NCI-H82 treated with DMSO at 0.1 percent for 48 hours (cell line): ENCODE data around the gene NPC1L1.

Experiments used
- DNase-seq: peaks from one replicate; lab custom pipeline; 2025; ENCODE audit not compliant: unreplicated experiment; lab: John Stamatoyannopoulos, UW

The NPC1L1 gene

GRCh38 chr7:44538093-44538797, 2.9 kb downstream of the NPC1L1 start:
- no peak for DNase-seq

GRCh38 chr7:44537442-44537841, 3.7 kb downstream of the NPC1L1 start:
- no peak for DNase-seq

DNA sequence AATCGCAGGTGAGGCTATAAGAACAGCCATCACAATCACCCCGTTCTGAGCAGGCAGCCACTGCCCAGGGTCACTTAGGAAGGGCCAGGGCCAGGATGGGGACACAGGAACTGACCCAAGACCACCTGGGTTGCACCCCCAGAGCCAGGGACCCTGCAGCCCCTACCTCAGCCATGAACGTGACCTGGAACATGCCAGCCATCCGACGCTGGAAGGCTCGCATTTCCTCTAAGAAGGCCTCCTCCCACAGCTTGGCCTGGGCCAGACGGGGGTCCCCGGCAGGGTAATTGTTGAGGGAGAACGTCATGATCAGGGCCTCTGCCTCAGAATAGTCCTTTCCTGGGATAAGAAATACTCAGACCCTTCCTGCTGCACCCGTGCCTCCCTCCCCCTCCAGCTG, 5.0 kb downstream of the NPC1L1 start:
- no peak for DNase-seq

- DNase-seq: no peak
These were observed 5.6 kb downstream of the NPC1L1 start for GRCh38 chr7:44535348-44536064.

GRCh38 chr7:44534501-44534900, 6.6 kb downstream of the NPC1L1 start:
- DNase-seq: peak; percentile 10

- no peak for DNase-seq
These were observed 7.0 kb downstream of the NPC1L1 start for GRCh38 chr7:44534087-44534486.

- no peak for DNase-seq
These were observed 7.7 kb downstream of the NPC1L1 start for GRCh38 chr7:44533301-44534055.

GRCh38 chr7:44531421-44532380, 9.4 kb downstream of the NPC1L1 start:
- no peak for DNase-seq

- DNase-seq: no peak
These were observed 10.1 kb downstream of the NPC1L1 start for GRCh38 chr7:44530990-44531389.

DNA sequence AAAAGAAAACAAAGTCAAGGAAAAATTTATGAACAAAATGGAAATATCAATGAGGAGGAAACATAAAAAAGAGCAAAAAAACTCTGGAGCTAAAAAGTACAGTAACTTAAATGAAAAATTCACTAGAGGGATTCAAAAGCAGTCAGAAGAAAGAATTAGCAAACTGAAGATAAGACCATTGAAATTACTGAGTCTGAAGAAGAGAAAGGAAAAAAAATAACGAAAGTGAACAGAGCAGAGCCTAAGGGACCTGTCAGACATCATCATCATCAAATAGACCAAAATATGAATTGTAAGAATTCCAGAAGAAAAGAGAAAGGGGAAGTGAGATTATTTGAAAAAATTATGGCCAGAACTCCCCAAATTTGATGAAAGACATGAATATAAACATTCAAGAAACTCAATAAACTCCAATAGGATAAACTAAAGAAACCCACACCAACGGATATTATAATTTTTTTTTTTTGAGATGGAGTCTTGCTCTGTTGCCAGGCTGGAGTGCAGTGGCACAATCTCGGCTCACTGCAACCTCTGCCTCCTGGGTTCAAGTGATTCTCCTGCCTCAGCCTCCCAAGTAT, 16.2 kb downstream of the NPC1L1 start:
- DNase-seq: no peak

DNA sequence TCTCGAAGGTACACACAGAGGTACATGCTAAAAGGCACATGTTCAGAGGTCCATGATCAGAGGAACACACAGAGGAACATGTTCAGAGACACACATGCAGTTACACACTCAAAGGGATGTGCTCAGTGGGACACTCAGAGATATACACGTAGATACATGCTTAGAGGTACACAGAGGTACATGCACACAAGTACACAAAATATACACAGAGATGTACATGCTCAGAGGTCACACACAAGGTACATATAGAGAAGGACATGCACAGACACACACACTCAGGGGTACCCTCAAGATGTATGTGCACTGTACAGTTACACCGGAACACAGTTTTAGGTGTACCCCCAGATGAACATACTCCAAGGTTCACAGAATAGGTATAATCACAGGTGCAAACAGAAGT, 18.8 kb downstream of the NPC1L1 start:
- no peak for DNase-seq

- DNase-seq: no peak
These were observed 19.6 kb downstream of the NPC1L1 start for GRCh38 chr7:44521347-44522095.

- DNase-seq: no peak
These were observed 20.6 kb downstream of the NPC1L1 start for GRCh38 chr7:44520574-44520973.

GRCh38 chr7:44519546-44519945, 21.6 kb downstream of the NPC1L1 start:
- DNase-seq: no peak

DNA sequence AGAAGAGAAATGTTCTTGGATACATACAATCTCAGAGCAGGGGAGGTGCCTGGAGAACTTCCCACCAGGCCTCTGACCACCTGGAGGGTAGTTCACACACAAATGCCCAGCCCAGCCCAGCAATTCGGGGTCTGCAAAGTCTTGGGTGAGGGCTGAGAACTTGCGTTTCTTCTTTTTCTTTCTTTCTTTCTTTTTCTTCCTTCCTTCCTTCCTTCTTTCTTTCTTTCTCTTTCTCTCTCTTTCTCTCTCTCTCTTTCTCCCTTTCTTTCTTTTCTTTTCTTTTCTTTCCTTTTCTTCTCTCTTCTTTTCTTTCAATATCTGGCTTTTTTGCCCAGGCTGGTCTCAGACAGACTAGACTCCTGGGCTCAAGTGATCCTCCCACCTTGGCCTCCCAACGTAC, 22.4 kb downstream of the NPC1L1 start:
- DNase-seq: no peak

DNA sequence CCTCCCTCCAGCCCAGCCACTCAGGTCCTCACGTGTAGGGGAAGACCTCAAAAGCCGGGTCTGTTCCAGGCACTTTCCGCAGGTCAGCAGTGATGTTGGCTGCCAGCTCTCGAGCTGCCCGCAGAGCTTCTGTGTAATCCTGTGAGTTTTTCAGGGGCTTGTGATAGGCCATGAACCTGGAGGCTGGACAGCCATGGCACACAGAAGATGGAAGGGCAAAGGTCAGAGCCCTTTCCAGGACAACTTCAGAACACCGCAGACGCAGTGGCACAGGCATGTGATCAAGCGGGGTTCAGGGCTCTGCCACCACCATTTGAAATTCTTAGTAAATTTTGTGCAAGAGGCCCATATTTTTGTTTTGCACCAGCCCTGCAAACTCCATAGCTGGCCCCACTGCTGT, 24.0 kb downstream of the NPC1L1 start:
- no peak for DNase-seq

DNA sequence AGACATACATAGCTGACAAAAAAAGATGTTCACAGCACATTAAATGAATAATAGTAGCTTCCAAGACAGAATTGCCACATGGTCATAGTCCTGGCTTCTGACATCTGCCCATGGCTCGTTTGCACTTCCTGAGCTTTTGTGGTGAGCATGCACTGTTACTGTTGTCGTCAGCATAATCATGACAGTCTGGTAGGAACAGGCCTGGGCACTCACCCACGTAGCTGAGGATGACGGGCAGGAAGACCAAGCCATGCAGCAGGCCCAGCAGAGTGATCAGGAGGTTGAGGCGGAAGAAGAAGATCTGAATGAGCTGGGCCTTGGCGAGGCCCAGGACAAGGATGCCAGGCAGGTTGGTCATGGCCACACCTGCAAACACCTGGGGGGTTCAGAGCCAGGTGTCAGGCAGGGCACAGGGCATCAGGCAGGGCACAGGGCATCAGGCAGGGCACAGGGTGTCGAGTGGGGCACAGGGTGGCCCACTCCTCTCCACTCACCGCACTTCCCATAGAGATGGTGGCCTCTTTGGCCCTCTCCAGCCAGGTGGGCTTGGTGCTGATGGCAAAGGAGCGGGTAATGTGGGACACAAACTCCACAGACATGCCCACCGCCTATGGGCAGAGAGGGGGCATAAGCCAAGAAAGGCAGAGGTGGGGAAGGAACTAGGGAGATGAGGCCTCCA, 25.4 kb downstream of the NPC1L1 start:
- DNase-seq: no peak

DNA sequence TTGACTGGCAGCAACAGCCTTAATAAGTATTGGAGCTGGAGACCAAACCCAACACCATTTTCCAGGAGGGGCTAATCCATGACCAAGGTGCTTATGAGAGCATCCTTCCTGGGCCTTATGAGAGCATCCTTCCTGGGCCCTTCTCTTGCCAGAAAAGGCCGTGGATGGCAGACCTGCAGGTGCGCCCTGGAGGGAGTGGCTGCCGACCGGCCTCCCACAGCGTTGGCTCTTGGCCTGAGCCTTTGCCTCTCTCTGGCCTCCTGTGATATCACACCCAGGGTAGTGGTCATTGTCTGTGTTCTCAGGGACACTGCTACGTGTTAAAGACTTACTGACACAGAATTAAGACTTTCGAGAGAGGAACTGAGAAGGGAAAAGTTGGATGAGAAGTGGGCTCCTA, 28.4 kb downstream of the NPC1L1 start:
- no peak for DNase-seq

GRCh38 chr7:44511863-44512468, 29.2 kb downstream of the NPC1L1 start:
- DNase-seq: no peak
